Right lobe of liver (tissue), 6 donors: Measurements from ENCODE around the gene DOCK7. TPM values are rescaled to one million over a fixed set of nuclear protein-coding genes. Genes with fewer than 3 reads are reported as not detected.
"Not testable (repeated sequence)": the region's sequence is repeated elsewhere in the genome, so short reads cannot be mapped to it uniquely, and the experiment has no call there.

ENCODE experiments used
- ATAC-seq, 4 donors: fragments of 200-7000 bp; cut with Tn5 transposase; one replicate each; pipeline ENCODE4 v1.9.1; 2020; ENCODE audit warnings: mild to moderate bottlenecking in 4 of 4, moderate library complexity in 4 of 4
- DNase-seq, 3 donors: peaks; one replicate each; pipeline ENCODE4 v3.0.0-alpha.2; 2020
- H3K27ac ChIP-seq, 3 donors: fragments of 200-600 bp; one replicate each; pipeline ENCODE4 v1.8.0; 2022
- H3K27me3 ChIP-seq, 2 donors: fragments of 200-600 bp; one replicate each; pipeline ENCODE4 v1.8.0; 2022
- H3K36me3 ChIP-seq, 4 donors: fragments of 200-600 bp; sonication (generic) in 1 of 4; one replicate each; pipeline versions ENCODE4 v1.5.1 to v1.8.0; 2017 to 2022; ENCODE audit warnings: control low read depth in 1 of 4
- H3K4me1 ChIP-seq, 4 donors: fragments of 200-600 bp; sonication (generic) in 1 of 4; one replicate each; pipeline versions ENCODE4 v1.5.1 to v1.8.0; 2017 to 2022; ENCODE audit warnings: control low read depth in 1 of 4
- H3K4me3 ChIP-seq, 3 donors: fragments of 200-600 bp; one replicate each; pipeline ENCODE4 v1.8.0; 2022
- H3K9me3 ChIP-seq, 4 donors: fragments of 200-600 bp; sonication (generic) in 1 of 4; one replicate each; pipeline versions ENCODE4 v1.5.1 to v1.8.0; 2017 to 2022; ENCODE audit warnings: control low read depth in 1 of 4
- CTCF ChIP-seq, 4 donors: fragments of 200-600 bp in 3 of 4; fragments of 450-650 bp in 1 of 4; IDR thresholded peaks; one replicate each; pipeline versions ENCODE4 v1.5.1 to v1.8.0; 2016 to 2022; ENCODE audit warnings: antibody characterized with exemption in 4 of 4, mild to moderate bottlenecking in 2 of 4
- POLR2A ChIP-seq: fragments of 450-650 bp; IDR thresholded peaks from one replicate; pipeline ENCODE4 v1.6.1; 2017; ENCODE audit warnings: antibody characterized with exemption, mild to moderate bottlenecking
- WGBS: methylation state at CpG from one replicate; pipeline ENCODE4 v1.1.6; 2018; ENCODE audit warnings: low coverage, low lambda C conversion rate; ENCODE audit not compliant: insufficient coverage; ENCODE audit errors: missing lambda C conversion rate; 5-methylcytosine and 5-hydroxymethylcytosine counted together
- intact Hi-C, 2 donors: fragments of 100-400 bp; cut with DNase I; formaldehyde crosslinking; loops; one replicate each; pipeline versions ENCODE4 v1.11.2 to v1.14.1; 2022
- total RNA-seq, 6 experiments: library from RNA; depleted of rRNA in 2 of 6; stranded (reverse); fragments of >200 nt in 2 of 6; fragmentation: NEBNext Ultra II Directional in 3 of 6; extraction: Animal tissue kit (Norgen Biotek cat#: 25700) in 3 of 6; gene quantifications; one replicate each; pipeline versions ENCODE4 v1.1.0 to v1.2.4, GENCODE V29; 2016 to 2023
- donor health status: DM: no; HTN: yes; CAD: no.
- donor health status: DM: no; HTN: no; CAD: no.
- donor health status: DM: no; HTN: no; CAD: no.
- donor health status: DM: no; HTN: yes; CAD: no.
- donor health status: DM: no; HTN: yes; CAD: no.

The DOCK7 gene
- total RNA-seq, 6 experiments from 2014 or later: 14.1 to 28.4 (median 20.1) TPM

GRCh38 chr1:62530516-62531154 is 157.6 kb downstream of the DOCK7 start:
- 46% methylated on average over 6 of the region's 6 CpGs for WGBS
- ATAC-seq (peak; percentile 95 to 99 (median 96)), DNase-seq (peak; percentile 72 to 83 (median 77))
- Histone ChIP-seq H3K27ac (peak overlapping the region in 1 of 3 donors; percentile 63), H3K27me3 (no peaks in the 10 kb centered on the region), H3K4me1 (peaks cover 0 to 23% (median 11%) of the 10 kb centered on the region in 4 donors), H3K36me3 (no peaks in the 10 kb centered on the region), H3K9me3 (no peaks in the 10 kb centered on the region), H3K4me3 (no peak overlapping the region)
- intact Hi-C loops: no loop called here
- TF ChIP-seq CTCF (IDR thresholded peaks at IDR 0.05): peak; percentile 65 to 79 (median 78)
- no peak for TF ChIP-seq POLR2A

- no peak for TF ChIP-seq POLR2A
- no peak for TF ChIP-seq CTCF (IDR thresholded peaks at IDR 0.05)
- H3K9me3 ChIP-seq: no peaks in the 10 kb centered on the region
- H3K27me3 ChIP-seq: no peaks in the 10 kb centered on the region
- ATAC-seq (peak; percentile 35 to 73 (median 54)), DNase-seq (peak in 1 of 3 donors; percentile 18)
- H3K36me3 ChIP-seq: no peaks in the 10 kb centered on the region
- 29% methylated on average over 4 of the region's 4 CpGs for WGBS
- intact Hi-C loops: no loop called here
- H3K4me1 ChIP-seq: peaks cover 0 to 33% (median 12%) of the 10 kb centered on the region in 4 donors
- H3K27ac ChIP-seq: peak overlapping the region in 2 of 3 donors; percentile 18 to 63
- H3K4me3 ChIP-seq: no peak overlapping the region
Observed at GRCh38 chr1:62529227-62529626, 159.0 kb downstream of the DOCK7 start.

- Histone ChIP-seq H3K9me3 (no peaks in the 10 kb centered on the region), H3K4me3 (no peak overlapping the region), H3K27me3 (no peaks in the 10 kb centered on the region), H3K36me3 (no peaks in the 10 kb centered on the region), H3K27ac (peak overlapping the region in 2 of 3 donors; percentile 18 to 63), H3K4me1 (peaks cover 0 to 43% (median 13%) of the 10 kb centered on the region in 4 donors)
- DNase-seq (peak; percentile 73 to 78 (median 76)), ATAC-seq (peak; percentile 57 to 79 (median 66))
- intact Hi-C loops: no loop called here
- WGBS: 22% methylated on average over 7 of the region's 7 CpGs
- TF ChIP-seq POLR2A (no peak), CTCF (IDR thresholded peaks at IDR 0.05) (no peak)
Observed at GRCh38 chr1:62528015-62528414, 160.2 kb downstream of the DOCK7 start.

- DNase-seq, intact Hi-C loops, H3K27ac ChIP-seq, H3K9me3 ChIP-seq, H3K36me3 ChIP-seq, H3K27me3 ChIP-seq, H3K4me3 ChIP-seq, ATAC-seq: not testable (repeated sequence)
- 70% methylated on average over 2 of the region's 6 CpGs for WGBS
- peaks cover 0 to 43% (median 13%) of the 10 kb centered on the region in 4 donors for H3K4me1 ChIP-seq
Observed at GRCh38 chr1:62527346-62527745, 160.8 kb downstream of the DOCK7 start.

GRCh38 chr1:62523860-62524259 is 164.3 kb downstream of the DOCK7 start:
- ATAC-seq (peak; percentile 46 to 76 (median 56)), DNase-seq (no peak)
- Histone ChIP-seq H3K27ac (peak overlapping the region in 1 of 3 donors; percentile 57), H3K4me3 (no peak overlapping the region), H3K4me1 (peaks cover 0 to 31% (median 6%) of the 10 kb centered on the region in 4 donors), H3K36me3 (no peaks in the 10 kb centered on the region), H3K27me3 (no peaks in the 10 kb centered on the region), H3K9me3 (no peaks in the 10 kb centered on the region)
- WGBS: 40% methylated on average over 2 of the region's 2 CpGs
- intact Hi-C loops: no loop called here
- TF ChIP-seq CTCF (IDR thresholded peaks at IDR 0.05) (no peak), POLR2A (no peak)
